AG04450 (cell line): Measurements from ENCODE around the gene CCL27. TPM values are rescaled to one million over a fixed set of nuclear protein-coding genes. Genes with fewer than 3 reads are reported as not detected.

ENCODE experiments used
- CTCF ChIA-PET: fragments of 300-600, 350-600 bp; formaldehyde crosslinking; extraction: SDS; loops from one replicate; lab custom pipeline; 2022; ENCODE audit warnings: antibody characterized with exemption, inconsistent platforms; lab: Charles Lee
- POLR2A ChIA-PET: fragments of 350-600 bp; formaldehyde crosslinking; extraction: SDS; loops from one replicate; lab custom pipeline; 2021; ENCODE audit warnings: antibody characterized with exemption, inconsistent platforms; lab: Yijun Ruan, JAX
- DNase-seq: peaks from one replicate; pipeline ENCODE4 v3.0.0-alpha.2; 2011; ENCODE audit warnings: low read depth, low spot score
- H3K27ac ChIP-seq: one replicate; pipeline ENCODE4 v1.5.1; 2012; ENCODE audit warnings: low read depth, low read length, control low read depth
- H3K27me3 ChIP-seq: one replicate; pipeline ENCODE4 v1.6.0; 2012; ENCODE audit warnings: low read length; ENCODE audit not compliant: control insufficient read depth, insufficient read depth
- H3K4me3 ChIP-seq: 2 replicates; pipeline ENCODE4 v1.5.1; 2011; ENCODE audit warnings: mild to moderate bottlenecking, low read depth, low read length, control low read depth
- H3K9me3 ChIP-seq: 2 replicates; pipeline ENCODE4 v1.5.1; 2012; ENCODE audit warnings: low read length; ENCODE audit not compliant: control insufficient read depth, insufficient read depth
- CTCF ChIP-seq: IDR thresholded peaks from 2 replicates; pipeline ENCODE4 v1.5.1; 2011; ENCODE audit warnings: low read depth, low read length, control low read depth, inconsistent platforms
- polyA plus RNA-seq: library from polyadenylated mRNA; depleted of rRNA; stranded (reverse); fragments of >200 nt; gene quantifications from 2 replicates; pipeline ENCODE4 v1.2.3, GENCODE V29; 2011

Gene CCL27
- polyA plus RNA-seq, 1 experiment, result not detected

- POLR2A ChIA-PET, result no interaction called here
- TF ChIP-seq CTCF, result no peak
Measured at GRCh38 chr9:34707130-34707529, 44.7 kb upstream of the CCL27 start.

GRCh38 chr9:34701769-34702736 is 39.6 kb upstream of the CCL27 start:
- POLR2A ChIA-PET, result interaction anchor here (0.5 kb wide), 1 partner anchor 90 kb away, joined by 3 read pairs; no protein-coding TSS in a partner anchor
- peak overlapping the region; percentile 62 for H3K4me3 ChIP-seq
- H3K9me3 ChIP-seq, result no peaks in the 10 kb centered on the region
- no peak overlapping the region for H3K27ac ChIP-seq
- peak; percentile 42 for DNase-seq
- peak; percentile 99 for TF ChIP-seq CTCF
- H3K27me3 ChIP-seq, result peaks cover 14% of the 10 kb centered on the region
- CTCF ChIA-PET, result interaction anchor here (0.5 to 3.7 kb wide), 49 partner anchors 8 to 763 kb away, joined by 3 to 40 read pairs (median 4); partner anchors contain the start of genes CCL19, CCL21, GALT and RPP25L

More at GRCh38 chr9:34707130-34707529, 44.7 kb upstream of the CCL27 start:
- Histone ChIP-seq H3K27me3 (peaks cover 18% of the 10 kb centered on the region), H3K4me3 (no peak overlapping the region), H3K27ac (no peak overlapping the region), H3K9me3 (no peaks in the 10 kb centered on the region)
- DNase-seq, result no peak
- CTCF ChIA-PET, result no interaction called here

GRCh38 chr9:34701023-34701768 is 38.7 kb upstream of the CCL27 start:
- POLR2A ChIA-PET, result no interaction called here
- Histone ChIP-seq H3K9me3 (no peaks in the 10 kb centered on the region), H3K27me3 (peaks cover 10% of the 10 kb centered on the region), H3K27ac (no peak overlapping the region), H3K4me3 (peak overlapping the region; percentile 62)
- peak; percentile 4 for DNase-seq
- peak; percentile 82 for TF ChIP-seq CTCF
- CTCF ChIA-PET, result interaction anchor here (0.5 to 3.7 kb wide), 18 partner anchors 9 to 198 kb away, joined by 3 to 40 read pairs (median 7); partner anchors contain the start of genes CCL19, CCL21 and GALT

- Histone ChIP-seq H3K9me3 (no peaks in the 10 kb centered on the region), H3K4me3 (no peak overlapping the region), H3K27me3 (peaks cover 5% of the 10 kb centered on the region), H3K27ac (no peak overlapping the region)
- DNase-seq, result no peak
- POLR2A ChIA-PET, result no interaction called here
- TF ChIP-seq CTCF, result no peak
- CTCF ChIA-PET, result no interaction called here
Measured at GRCh38 chr9:34694811-34695210, 32.4 kb upstream of the CCL27 start.
